ENCODE results near the gene FYN. TPM values are rescaled to one million over a fixed set of nuclear protein-coding genes. Genes with fewer than 3 reads are reported as not detected.
"Not testable (repeated sequence)": the region's sequence is repeated elsewhere in the genome, so short reads cannot be mapped to it uniquely, and the experiment has no call there.

Gene FYN
- total RNA-seq, 1 donor from 2014 or later: 474 TPM

- TF ChIP-seq CTCF (IDR thresholded peaks at IDR 0.05; ENCODE audit: unreplicated experiment): no peak
- Mint-ChIP-seq H3K4me1 (ENCODE audit: unreplicated experiment) (no peaks in the 10 kb centered on the region), H3K36me3 (ENCODE audit: low read depth, unreplicated experiment) (peaks cover 4% of the 10 kb centered on the region), H3K27me3 (ENCODE audit: unreplicated experiment) (peaks cover 3% of the 10 kb centered on the region), H3K27ac (ENCODE audit: unreplicated experiment) (no peak overlapping the region), H3K4me3 (ENCODE audit: unreplicated experiment) (peak overlapping the region; percentile 63), H3K9me3 (ENCODE audit: unreplicated experiment) (peaks cover 6% of the 10 kb centered on the region)
- DNase-seq (ENCODE audit: low spot score): no peak
These were observed 36.0 kb upstream of the FYN start for GRCh38 chr6:111909238-111909637.

- not testable (repeated sequence) for H3K27ac Mint-ChIP-seq (ENCODE audit: unreplicated experiment); H3K9me3 Mint-ChIP-seq (ENCODE audit: unreplicated experiment); H3K36me3 Mint-ChIP-seq (ENCODE audit: low read depth, unreplicated experiment); DNase-seq (ENCODE audit: low spot score); H3K27me3 Mint-ChIP-seq (ENCODE audit: unreplicated experiment); H3K4me1 Mint-ChIP-seq (ENCODE audit: unreplicated experiment); H3K4me3 Mint-ChIP-seq (ENCODE audit: unreplicated experiment)
These were observed 35.1 kb upstream of the FYN start for GRCh38 chr6:111908365-111908764.

- Mint-ChIP-seq H3K27me3 (ENCODE audit: unreplicated experiment) (no peaks in the 10 kb centered on the region), H3K4me1 (ENCODE audit: unreplicated experiment) (no peaks in the 10 kb centered on the region)
These were observed 27.5 kb upstream of the FYN start for GRCh38 chr6:111900735-111901134.

GRCh38 chr6:111899531-111899930, 26.3 kb upstream of the FYN start:
- no peak overlapping the region for H3K4me3 Mint-ChIP-seq (ENCODE audit: unreplicated experiment)
- no peak for DNase-seq (ENCODE audit: low spot score)
- TF ChIP-seq CTCF (IDR thresholded peaks at IDR 0.05; ENCODE audit: unreplicated experiment): no peak

More at GRCh38 chr6:111900735-111901134, 27.5 kb upstream of the FYN start:
- TF ChIP-seq CTCF (IDR thresholded peaks at IDR 0.05; ENCODE audit: unreplicated experiment): no peak
- Mint-ChIP-seq H3K27ac (ENCODE audit: unreplicated experiment) (no peak overlapping the region), H3K9me3 (ENCODE audit: unreplicated experiment) (no peaks in the 10 kb centered on the region), H3K4me3 (ENCODE audit: unreplicated experiment) (no peak overlapping the region), H3K36me3 (ENCODE audit: low read depth, unreplicated experiment) (no peaks in the 10 kb centered on the region)
- no peak for DNase-seq (ENCODE audit: low spot score)

GRCh38 chr6:111898452-111898851, 25.2 kb upstream of the FYN start:
- no peaks in the 10 kb centered on the region for H3K4me1 Mint-ChIP-seq (ENCODE audit: unreplicated experiment)
- H3K4me3 Mint-ChIP-seq (ENCODE audit: unreplicated experiment): no peak overlapping the region
- no peak overlapping the region for H3K27ac Mint-ChIP-seq (ENCODE audit: unreplicated experiment)
- TF ChIP-seq CTCF (IDR thresholded peaks at IDR 0.05; ENCODE audit: unreplicated experiment): no peak
- H3K9me3 Mint-ChIP-seq (ENCODE audit: unreplicated experiment): no peaks in the 10 kb centered on the region
- DNase-seq (ENCODE audit: low spot score): no peak
- no peaks in the 10 kb centered on the region for H3K36me3 Mint-ChIP-seq (ENCODE audit: low read depth, unreplicated experiment)
- no peaks in the 10 kb centered on the region for H3K27me3 Mint-ChIP-seq (ENCODE audit: unreplicated experiment)

More at GRCh38 chr6:111899531-111899930, 26.3 kb upstream of the FYN start:
- no peaks in the 10 kb centered on the region for H3K36me3 Mint-ChIP-seq (ENCODE audit: low read depth, unreplicated experiment)
- no peak overlapping the region for H3K27ac Mint-ChIP-seq (ENCODE audit: unreplicated experiment)
- H3K9me3 Mint-ChIP-seq (ENCODE audit: unreplicated experiment): no peaks in the 10 kb centered on the region
- H3K4me1 Mint-ChIP-seq (ENCODE audit: unreplicated experiment): no peaks in the 10 kb centered on the region
- no peaks in the 10 kb centered on the region for H3K27me3 Mint-ChIP-seq (ENCODE audit: unreplicated experiment)

- no peaks in the 10 kb centered on the region for H3K27me3 Mint-ChIP-seq (ENCODE audit: unreplicated experiment)
- H3K36me3 Mint-ChIP-seq (ENCODE audit: low read depth, unreplicated experiment): no peaks in the 10 kb centered on the region
- no peaks in the 10 kb centered on the region for H3K4me1 Mint-ChIP-seq (ENCODE audit: unreplicated experiment)
- no peak for TF ChIP-seq CTCF (IDR thresholded peaks at IDR 0.05; ENCODE audit: unreplicated experiment)
- H3K4me3 Mint-ChIP-seq (ENCODE audit: unreplicated experiment): no peak overlapping the region
- DNase-seq (ENCODE audit: low spot score): no peak
- H3K27ac Mint-ChIP-seq (ENCODE audit: unreplicated experiment): no peak overlapping the region
- H3K9me3 Mint-ChIP-seq (ENCODE audit: unreplicated experiment): no peaks in the 10 kb centered on the region
These were observed 21.7 kb upstream of the FYN start for GRCh38 chr6:111894951-111895350.
